ENCODE data around the gene NID1. TPM values are rescaled to one million over a fixed set of nuclear protein-coding genes. Genes with fewer than 3 reads are reported as not detected.

The NID1 gene, protein sequence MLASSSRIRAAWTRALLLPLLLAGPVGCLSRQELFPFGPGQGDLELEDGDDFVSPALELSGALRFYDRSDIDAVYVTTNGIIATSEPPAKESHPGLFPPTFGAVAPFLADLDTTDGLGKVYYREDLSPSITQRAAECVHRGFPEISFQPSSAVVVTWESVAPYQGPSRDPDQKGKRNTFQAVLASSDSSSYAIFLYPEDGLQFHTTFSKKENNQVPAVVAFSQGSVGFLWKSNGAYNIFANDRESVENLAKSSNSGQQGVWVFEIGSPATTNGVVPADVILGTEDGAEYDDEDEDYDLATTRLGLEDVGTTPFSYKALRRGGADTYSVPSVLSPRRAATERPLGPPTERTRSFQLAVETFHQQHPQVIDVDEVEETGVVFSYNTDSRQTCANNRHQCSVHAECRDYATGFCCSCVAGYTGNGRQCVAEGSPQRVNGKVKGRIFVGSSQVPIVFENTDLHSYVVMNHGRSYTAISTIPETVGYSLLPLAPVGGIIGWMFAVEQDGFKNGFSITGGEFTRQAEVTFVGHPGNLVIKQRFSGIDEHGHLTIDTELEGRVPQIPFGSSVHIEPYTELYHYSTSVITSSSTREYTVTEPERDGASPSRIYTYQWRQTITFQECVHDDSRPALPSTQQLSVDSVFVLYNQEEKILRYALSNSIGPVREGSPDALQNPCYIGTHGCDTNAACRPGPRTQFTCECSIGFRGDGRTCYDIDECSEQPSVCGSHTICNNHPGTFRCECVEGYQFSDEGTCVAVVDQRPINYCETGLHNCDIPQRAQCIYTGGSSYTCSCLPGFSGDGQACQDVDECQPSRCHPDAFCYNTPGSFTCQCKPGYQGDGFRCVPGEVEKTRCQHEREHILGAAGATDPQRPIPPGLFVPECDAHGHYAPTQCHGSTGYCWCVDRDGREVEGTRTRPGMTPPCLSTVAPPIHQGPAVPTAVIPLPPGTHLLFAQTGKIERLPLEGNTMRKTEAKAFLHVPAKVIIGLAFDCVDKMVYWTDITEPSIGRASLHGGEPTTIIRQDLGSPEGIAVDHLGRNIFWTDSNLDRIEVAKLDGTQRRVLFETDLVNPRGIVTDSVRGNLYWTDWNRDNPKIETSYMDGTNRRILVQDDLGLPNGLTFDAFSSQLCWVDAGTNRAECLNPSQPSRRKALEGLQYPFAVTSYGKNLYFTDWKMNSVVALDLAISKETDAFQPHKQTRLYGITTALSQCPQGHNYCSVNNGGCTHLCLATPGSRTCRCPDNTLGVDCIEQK
- total RNA-seq: 10 to 100 TPM; 27.9 to 48.4 (median 32.3) TPM

DNA sequence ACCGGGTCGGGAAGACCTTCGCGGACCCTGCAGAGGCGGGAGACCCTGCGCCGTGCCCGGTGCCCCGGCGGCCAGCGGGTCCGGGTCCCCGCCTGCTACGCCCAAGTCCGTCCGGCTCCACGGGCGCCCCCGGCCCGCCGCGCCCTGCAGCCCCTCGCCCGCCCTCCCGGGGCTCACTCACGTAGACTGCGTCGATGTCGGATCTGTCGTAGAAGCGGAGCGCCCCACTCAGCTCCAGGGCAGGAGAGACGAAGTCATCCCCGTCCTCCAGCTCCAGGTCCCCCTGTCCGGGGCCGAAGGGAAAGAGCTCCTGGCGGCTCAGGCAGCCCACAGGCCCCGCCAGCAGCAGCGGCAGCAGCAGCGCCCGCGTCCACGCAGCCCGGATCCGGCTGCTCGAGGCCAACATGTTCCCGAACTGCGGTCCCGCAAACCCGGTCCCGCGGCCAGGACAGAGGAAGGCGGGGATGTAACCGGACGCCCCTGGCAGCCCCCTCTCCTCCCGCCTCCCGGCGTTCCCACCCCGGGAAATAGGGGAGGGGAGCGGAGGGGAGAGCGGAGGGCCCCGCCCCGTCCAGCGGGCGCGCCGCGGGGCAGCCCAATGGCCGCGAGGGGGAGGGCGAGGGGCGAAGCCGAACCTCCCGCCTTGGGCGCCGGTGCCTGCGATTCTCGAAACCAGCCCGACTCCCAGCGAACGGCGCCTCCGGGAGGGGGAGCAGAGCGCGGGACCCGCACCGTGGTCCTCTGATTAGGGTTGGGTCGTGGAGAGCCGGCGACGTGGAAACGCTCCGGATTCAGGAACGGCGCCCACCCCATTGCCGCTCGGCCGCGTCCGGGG is at the start of gene NID1:
Gene NID1 (minus strand): TSS at position 417 of the 835 bp plus-strand sequence. CDS start 11 bp downstream, at position 406.
- Histone ChIP-seq H3K27ac (peak within 1 kb of the TSS; percentile 92), H3K4me1 (peaks cover 26% of the 10 kb centered on the region)
- WGBS: 2% methylated on average over 35 of the region's 100 CpGs

DNA sequence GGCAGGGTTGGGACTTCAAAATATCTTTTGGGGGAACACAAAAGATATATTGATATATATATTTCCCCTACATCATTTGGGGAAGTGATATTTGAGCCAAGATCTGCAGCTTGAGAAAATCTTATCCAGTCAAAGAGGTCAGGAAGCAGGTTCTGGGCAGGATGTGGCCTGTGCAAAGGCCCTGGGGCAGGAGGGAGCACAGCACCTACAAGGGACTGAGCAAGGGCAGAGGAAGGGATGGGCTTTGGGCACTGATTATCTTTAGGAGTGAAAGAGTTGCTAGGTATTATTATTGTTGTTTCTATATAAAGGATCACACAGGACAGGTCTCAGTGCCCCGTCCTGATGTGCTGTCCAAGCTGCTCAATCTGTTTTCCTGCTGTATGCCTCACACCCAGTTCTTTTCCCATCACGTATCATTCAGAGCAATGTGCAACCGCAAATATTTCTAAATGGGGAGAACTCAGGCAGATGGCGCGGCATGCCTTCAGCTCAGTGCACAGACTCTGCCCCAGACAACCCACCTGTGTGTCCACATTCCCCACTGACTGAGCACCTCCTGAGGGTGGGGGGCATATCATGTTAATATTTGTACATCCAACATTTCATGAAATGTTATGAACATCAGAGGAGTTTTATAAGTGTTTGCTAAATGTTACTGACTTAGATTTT is 49.3 kb upstream of the NID1 start:
- TF ChIP-seq EP300 (IDR thresholded peaks at IDR 0.05): no peak
- TF ChIP-seq POLR2A (IDR thresholded peaks at IDR 0.05): no peak
- TF ChIP-seq, protein P1, sequence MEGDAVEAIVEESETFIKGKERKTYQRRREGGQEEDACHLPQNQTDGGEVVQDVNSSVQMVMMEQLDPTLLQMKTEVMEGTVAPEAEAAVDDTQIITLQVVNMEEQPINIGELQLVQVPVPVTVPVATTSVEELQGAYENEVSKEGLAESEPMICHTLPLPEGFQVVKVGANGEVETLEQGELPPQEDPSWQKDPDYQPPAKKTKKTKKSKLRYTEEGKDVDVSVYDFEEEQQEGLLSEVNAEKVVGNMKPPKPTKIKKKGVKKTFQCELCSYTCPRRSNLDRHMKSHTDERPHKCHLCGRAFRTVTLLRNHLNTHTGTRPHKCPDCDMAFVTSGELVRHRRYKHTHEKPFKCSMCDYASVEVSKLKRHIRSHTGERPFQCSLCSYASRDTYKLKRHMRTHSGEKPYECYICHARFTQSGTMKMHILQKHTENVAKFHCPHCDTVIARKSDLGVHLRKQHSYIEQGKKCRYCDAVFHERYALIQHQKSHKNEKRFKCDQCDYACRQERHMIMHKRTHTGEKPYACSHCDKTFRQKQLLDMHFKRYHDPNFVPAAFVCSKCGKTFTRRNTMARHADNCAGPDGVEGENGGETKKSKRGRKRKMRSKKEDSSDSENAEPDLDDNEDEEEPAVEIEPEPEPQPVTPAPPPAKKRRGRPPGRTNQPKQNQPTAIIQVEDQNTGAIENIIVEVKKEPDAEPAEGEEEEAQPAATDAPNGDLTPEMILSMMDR (IDR thresholded peaks at IDR 0.05): no peak
- no peak for TF ChIP-seq POLR2AphosphoS5 (IDR thresholded peaks at IDR 0.05)

More for the DNA sequence above, at the start of gene NID1:
- Histone ChIP-seq H3K4me3 (peak within 1 kb of the TSS; percentile 94), H3K9me3 (no peaks in the 10 kb centered on the region), H3K36me3 (no peaks in the 10 kb centered on the region), H3K27me3 (peaks cover 14% of the 10 kb centered on the region)
- TF ChIP-seq, protein P1 (IDR thresholded peaks at IDR 0.05): peak in 1 of 2 donors; percentile 44
- TF ChIP-seq EP300 (IDR thresholded peaks at IDR 0.05) (no peak), POLR2AphosphoS5 (IDR thresholded peaks at IDR 0.05) (peak; percentile 12 to 68 (median 37)), POLR2A (IDR thresholded peaks at IDR 0.05) (peak in 1 of 2 donors; percentile 75)
- peak; percentile 90 for DNase-seq (ENCODE audit: low spot score in 2 of 2)

DNA sequence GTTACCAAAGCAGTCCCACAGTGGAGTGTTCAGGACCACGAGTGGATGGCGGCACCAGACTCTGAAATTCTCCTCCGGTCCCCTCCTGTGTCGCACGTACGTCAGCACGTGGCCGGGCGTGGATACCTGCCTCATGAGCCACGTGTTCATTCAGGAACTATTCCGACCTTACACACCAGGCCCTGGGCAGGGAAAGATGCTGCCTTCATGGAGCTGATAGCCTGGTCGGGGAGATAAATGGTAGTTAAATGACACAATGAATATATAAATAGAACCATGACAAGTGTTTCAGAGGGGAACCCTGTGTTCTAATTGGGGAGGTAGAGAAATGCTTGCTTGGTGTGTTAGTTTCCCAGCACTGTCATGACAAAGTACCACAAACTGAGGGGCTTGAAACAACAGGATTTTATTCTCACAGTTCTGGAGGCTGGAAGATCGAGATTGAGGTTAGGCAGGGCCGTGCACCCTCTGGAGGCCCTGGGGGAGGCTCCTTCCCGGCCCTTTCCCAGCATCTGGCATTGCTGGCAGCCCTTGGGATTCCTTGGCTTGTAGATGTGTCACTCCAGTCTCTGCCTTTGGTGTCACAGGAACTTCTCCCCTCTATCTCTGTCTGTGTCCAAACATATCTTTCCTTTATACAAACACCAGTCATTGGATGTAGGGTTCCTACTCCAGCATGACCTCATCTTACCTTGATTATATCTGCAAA is 48.6 kb upstream of the NID1 start:
- TF ChIP-seq POLR2A (IDR thresholded peaks at IDR 0.05): no peak
- TF ChIP-seq, protein P1 (IDR thresholded peaks at IDR 0.05): no peak
- TF ChIP-seq EP300 (IDR thresholded peaks at IDR 0.05): no peak
- DNase-seq (ENCODE audit: low spot score in 2 of 2): no peak
- no peaks in the 10 kb centered on the region for H3K9me3 ChIP-seq
- no peaks in the 10 kb centered on the region for H3K27me3 ChIP-seq
- no peak overlapping the region for H3K27ac ChIP-seq
- no peak overlapping the region for H3K4me3 ChIP-seq
- WGBS: 81% methylated on average over 15 of the region's 15 CpGs
- H3K4me1 ChIP-seq: no peaks in the 10 kb centered on the region
- no peaks in the 10 kb centered on the region for H3K36me3 ChIP-seq

More for the DNA sequence above, 49.3 kb upstream of the NID1 start:
- DNase-seq (ENCODE audit: low spot score in 2 of 2): no peak
- WGBS: 88% methylated on average over 5 of the region's 5 CpGs
- Histone ChIP-seq H3K27ac (no peak overlapping the region), H3K4me1 (no peaks in the 10 kb centered on the region), H3K36me3 (no peaks in the 10 kb centered on the region), H3K4me3 (no peak overlapping the region), H3K9me3 (no peaks in the 10 kb centered on the region), H3K27me3 (no peaks in the 10 kb centered on the region)

DNA sequence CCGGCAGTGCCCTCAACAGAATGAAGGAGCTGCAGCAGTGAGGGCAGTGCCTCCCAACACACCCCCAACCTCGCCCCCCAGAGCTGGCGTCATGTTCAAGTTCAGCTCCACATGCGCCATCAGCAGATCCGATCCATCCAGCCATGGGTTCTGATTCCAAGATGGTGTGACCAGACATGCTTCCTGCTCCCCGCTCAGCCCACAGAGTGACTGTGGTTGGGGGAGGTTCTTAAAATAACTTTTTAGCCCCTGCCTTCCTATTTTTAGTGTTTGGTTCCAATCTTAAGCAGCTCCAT is 47.4 kb upstream of the NID1 start:
- no peaks in the 10 kb centered on the region for H3K36me3 ChIP-seq

More for the DNA sequence above, 47.4 kb upstream of the NID1 start:
- Histone ChIP-seq H3K9me3 (no peaks in the 10 kb centered on the region), H3K4me3 (no peak overlapping the region), H3K27me3 (no peaks in the 10 kb centered on the region), H3K27ac (no peak overlapping the region), H3K4me1 (no peaks in the 10 kb centered on the region)
- 91% methylated on average over 4 of the region's 6 CpGs for WGBS
- TF ChIP-seq, protein P1 (IDR thresholded peaks at IDR 0.05): no peak
- TF ChIP-seq EP300 (IDR thresholded peaks at IDR 0.05) (no peak), POLR2A (IDR thresholded peaks at IDR 0.05) (no peak), POLR2AphosphoS5 (IDR thresholded peaks at IDR 0.05) (no peak)
- no peak for DNase-seq (ENCODE audit: low spot score in 2 of 2)

Measured in suprapubic skin (tissue), 4 donors.